ENCODE measurements around the gene CSF1.

DNA sequence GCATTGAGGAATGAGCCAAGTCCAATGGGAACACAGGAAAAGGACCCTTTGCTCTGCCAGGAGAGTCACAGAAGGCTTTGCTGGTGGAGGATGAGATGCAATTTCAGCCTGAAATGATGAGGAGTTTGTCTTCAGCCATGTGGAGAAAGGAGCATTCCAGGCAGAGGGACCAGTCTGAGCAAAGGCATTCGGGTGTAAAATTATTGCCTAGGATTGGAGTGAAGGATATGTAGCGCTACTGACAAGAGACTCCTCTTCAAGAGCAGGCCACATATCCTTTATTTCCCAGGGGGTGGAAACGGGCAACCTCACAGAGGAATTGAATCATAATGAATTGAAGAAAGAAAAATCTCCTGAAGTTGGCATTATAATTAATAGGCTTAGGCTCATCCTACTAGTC lies 1.1 kb upstream of the CSF1 start:
- TF ChIP-seq, protein P1, sequence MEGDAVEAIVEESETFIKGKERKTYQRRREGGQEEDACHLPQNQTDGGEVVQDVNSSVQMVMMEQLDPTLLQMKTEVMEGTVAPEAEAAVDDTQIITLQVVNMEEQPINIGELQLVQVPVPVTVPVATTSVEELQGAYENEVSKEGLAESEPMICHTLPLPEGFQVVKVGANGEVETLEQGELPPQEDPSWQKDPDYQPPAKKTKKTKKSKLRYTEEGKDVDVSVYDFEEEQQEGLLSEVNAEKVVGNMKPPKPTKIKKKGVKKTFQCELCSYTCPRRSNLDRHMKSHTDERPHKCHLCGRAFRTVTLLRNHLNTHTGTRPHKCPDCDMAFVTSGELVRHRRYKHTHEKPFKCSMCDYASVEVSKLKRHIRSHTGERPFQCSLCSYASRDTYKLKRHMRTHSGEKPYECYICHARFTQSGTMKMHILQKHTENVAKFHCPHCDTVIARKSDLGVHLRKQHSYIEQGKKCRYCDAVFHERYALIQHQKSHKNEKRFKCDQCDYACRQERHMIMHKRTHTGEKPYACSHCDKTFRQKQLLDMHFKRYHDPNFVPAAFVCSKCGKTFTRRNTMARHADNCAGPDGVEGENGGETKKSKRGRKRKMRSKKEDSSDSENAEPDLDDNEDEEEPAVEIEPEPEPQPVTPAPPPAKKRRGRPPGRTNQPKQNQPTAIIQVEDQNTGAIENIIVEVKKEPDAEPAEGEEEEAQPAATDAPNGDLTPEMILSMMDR (IDR thresholded peaks at IDR 0.05), result no peak
- TF ChIP-seq POLR2A (IDR thresholded peaks at IDR 0.05) (no peak), EP300 (IDR thresholded peaks at IDR 0.05) (no peak)

Data from ovary (tissue), 3 donors.